BJ (cell line): Measurements from ENCODE around the gene SCN10A. TPM values are rescaled to one million over a fixed set of nuclear protein-coding genes. Genes with fewer than 3 reads are reported as not detected.

ENCODE experiments used
- CTCF ChIA-PET: fragments of 350-600 bp; formaldehyde crosslinking; extraction: SDS; loops from one replicate; lab custom pipeline; 2021; ENCODE audit warnings: antibody characterized with exemption, inconsistent platforms; lab: Yijun Ruan, JAX
- POLR2A ChIA-PET: fragments of 300-600 bp; sonication (Branson Sonifier 250); formaldehyde crosslinking; extraction: SDS; loops from one replicate; lab custom pipeline; 2021; ENCODE audit warnings: antibody characterized with exemption; lab: Charles Lee
- DNase-seq: peaks from one replicate; pipeline ENCODE4 v3.0.0-alpha.2; 2011; ENCODE audit warnings: low read depth
- H3K27me3 ChIP-seq: 2 replicates; pipeline ENCODE4 v1.6.0; 2011; ENCODE audit warnings: low read length; ENCODE audit not compliant: control insufficient read depth, insufficient read depth
- H3K36me3 ChIP-seq: 2 replicates; pipeline ENCODE4 v1.5.1; 2011; ENCODE audit warnings: low read length; ENCODE audit not compliant: control insufficient read depth, insufficient read depth
- H3K4me3 ChIP-seq: 2 replicates; pipeline ENCODE4 v1.5.1; 2011; ENCODE audit warnings: low read depth, mild to moderate bottlenecking, control low read depth, low read length
- polyA plus RNA-seq: library from polyadenylated mRNA; depleted of rRNA; stranded (reverse); fragments of >200 nt; gene quantifications from 2 replicates; pipeline ENCODE4 v1.2.3, GENCODE V29; 2011
- TF ChIP-seq, protein P1 (sequence below): IDR thresholded peaks from 2 replicates; pipeline ENCODE4 v1.5.1; 2011; ENCODE audit warnings: low read depth, mild to moderate bottlenecking, control low read depth, inconsistent platforms, low read length, moderate library complexity; ENCODE audit not compliant: insufficient read depth

Gene SCN10A
- polyA plus RNA-seq, 1 experiment = not detected

DNA sequence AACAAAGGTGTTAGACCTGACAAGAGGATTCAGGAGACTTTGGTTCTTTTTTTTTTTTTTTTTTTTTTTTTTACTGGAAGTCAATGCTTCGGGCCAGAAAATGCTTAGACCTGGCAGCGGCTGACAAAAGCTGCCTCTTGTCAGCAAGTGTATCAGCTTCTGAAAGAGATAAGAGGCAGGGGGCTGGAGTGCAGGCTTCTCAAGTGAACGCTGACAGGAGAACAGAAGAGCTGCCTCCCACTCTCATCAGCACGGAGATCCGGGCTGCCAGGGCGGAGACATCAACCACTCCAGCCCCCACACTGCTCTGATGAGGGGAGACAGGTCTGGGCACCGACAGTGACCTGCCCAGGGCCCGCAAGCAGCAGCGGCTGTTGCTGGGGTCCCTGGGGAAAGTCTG lies 157.2 kb downstream of the SCN10A start:
- POLR2A ChIA-PET = no interaction called here
- no peak overlapping the region for H3K4me3 ChIP-seq
- no peaks in the 10 kb centered on the region for H3K36me3 ChIP-seq
- CTCF ChIA-PET = interaction anchor here (1.9 to 10.0 kb wide), 2 partner anchors 8 to 136 kb away, joined by 10 to 121 read pairs; no protein-coding TSS in a partner anchor
- no peak for DNase-seq
- peaks cover 26% of the 10 kb centered on the region for H3K27me3 ChIP-seq
- TF ChIP-seq, protein P1, sequence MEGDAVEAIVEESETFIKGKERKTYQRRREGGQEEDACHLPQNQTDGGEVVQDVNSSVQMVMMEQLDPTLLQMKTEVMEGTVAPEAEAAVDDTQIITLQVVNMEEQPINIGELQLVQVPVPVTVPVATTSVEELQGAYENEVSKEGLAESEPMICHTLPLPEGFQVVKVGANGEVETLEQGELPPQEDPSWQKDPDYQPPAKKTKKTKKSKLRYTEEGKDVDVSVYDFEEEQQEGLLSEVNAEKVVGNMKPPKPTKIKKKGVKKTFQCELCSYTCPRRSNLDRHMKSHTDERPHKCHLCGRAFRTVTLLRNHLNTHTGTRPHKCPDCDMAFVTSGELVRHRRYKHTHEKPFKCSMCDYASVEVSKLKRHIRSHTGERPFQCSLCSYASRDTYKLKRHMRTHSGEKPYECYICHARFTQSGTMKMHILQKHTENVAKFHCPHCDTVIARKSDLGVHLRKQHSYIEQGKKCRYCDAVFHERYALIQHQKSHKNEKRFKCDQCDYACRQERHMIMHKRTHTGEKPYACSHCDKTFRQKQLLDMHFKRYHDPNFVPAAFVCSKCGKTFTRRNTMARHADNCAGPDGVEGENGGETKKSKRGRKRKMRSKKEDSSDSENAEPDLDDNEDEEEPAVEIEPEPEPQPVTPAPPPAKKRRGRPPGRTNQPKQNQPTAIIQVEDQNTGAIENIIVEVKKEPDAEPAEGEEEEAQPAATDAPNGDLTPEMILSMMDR = no peak

DNA sequence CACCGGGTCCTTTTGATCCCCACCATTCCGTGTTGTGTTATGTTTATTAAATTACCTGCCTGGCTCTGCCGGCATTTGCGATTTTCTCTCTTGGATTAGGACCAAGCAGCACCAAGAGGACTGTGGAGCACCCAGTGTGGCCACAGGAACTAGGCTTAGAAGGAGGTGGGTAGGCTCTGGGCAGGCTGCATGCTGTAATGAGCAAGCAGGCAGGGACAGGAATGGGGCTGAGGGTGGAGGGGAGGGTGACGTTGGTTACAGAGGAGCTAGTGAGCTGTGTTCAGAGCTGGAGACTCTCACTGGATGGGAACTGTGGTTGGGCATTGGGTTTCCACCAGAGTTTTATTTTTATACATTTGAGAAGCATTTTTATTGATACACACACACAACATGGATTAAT lies 158.6 kb downstream of the SCN10A start:
- ChIA-PET CTCF (interaction anchor here (1.0 to 10.0 kb wide), 6 partner anchors 13 to 164 kb away, joined by 3 to 121 read pairs (median 4); partner anchors contain the start of gene EXOG), POLR2A (no interaction called here)
- Histone ChIP-seq H3K36me3 (no peaks in the 10 kb centered on the region), H3K4me3 (no peak overlapping the region), H3K27me3 (peaks cover 28% of the 10 kb centered on the region)
- DNase-seq = no peak
- TF ChIP-seq, protein P1 = no peak

DNA sequence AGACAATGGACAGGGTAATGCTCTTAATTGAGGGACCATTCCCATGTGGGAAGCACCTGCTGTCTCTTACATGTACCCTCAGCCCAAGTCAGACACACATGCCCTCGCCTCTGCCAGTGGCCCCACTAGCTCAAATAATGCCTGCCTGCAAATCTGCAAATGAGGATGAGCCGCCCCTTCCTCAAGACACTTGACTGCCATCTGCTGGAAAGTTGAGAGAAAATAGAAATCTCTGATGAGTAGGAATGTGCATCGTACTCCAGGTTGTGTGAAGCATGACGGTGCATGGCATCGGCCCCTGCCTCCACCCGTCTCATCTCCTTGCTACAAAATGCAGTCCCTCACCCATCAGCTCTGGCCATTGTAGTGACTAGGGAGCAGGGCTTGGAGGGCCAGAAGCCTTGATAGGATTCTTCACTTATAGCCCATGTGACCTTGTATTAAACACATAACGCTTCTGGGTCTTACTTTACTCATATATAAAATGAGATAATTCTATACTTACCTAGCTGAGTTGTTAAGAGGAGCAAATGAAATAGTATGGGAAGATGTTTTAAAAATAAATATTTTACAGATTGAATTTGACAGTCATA lies 160.2 kb downstream of the SCN10A start:
- ChIA-PET POLR2A (no interaction called here), CTCF (interaction anchor here (0.7 to 10.0 kb wide), 14 partner anchors 9 to 188 kb away, joined by 3 to 121 read pairs (median 3); partner anchors contain the start of gene EXOG)
- Histone ChIP-seq H3K36me3 (no peaks in the 10 kb centered on the region), H3K4me3 (no peak overlapping the region), H3K27me3 (peaks cover 29% of the 10 kb centered on the region)
- TF ChIP-seq, protein P1 = peak; percentile 57
- no peak for DNase-seq

DNA sequence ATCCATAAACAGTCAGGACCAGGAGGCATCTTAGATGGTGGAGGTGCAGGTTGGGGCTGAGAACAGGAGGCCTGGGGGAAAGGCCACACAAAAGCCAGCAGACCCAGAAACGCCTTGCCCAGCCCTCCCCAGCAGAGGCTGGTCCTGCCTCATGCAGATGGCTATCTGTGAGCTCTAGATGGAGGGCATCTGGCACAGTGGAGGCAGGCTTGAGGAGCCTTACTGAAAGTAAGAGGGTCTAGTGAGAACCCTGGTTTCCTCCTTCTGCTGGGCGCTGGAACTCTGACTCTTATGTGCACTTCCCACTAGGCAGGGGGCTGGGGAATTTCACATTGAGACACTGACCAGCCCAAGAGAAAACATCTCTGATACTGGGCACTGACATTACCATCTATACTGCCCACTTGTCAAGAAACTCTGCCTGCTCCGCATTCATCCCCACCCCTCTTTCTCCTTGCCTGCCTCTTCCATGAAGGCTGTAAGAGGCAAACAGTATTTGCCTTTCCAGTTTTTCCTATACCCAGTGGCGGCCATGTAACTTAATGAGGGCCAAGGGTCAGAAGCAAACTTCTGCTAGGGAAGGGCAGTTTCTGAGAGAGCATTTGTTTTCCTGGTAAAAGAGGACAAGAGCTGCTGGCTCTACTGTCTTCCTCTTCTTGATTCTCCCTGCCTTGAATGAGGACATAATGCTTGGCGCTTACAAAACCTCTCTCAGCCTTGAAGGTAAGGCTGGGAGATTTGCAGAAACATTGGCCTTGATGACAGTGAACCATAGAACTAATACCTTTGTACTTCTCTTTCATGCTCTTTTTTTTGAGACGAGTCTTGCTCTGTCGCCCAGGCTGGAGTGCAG lies 162.1 kb downstream of the SCN10A start:
- DNase-seq = no peak
- CTCF ChIA-PET = interaction anchor here (1.0 to 10.0 kb wide), 3 partner anchors 9 to 190 kb away, joined by 4 to 121 read pairs (median 6); no protein-coding TSS in a partner anchor
- H3K36me3 ChIP-seq = no peaks in the 10 kb centered on the region
- POLR2A ChIA-PET = no interaction called here
- H3K27me3 ChIP-seq = peaks cover 24% of the 10 kb centered on the region
- no peak overlapping the region for H3K4me3 ChIP-seq
- TF ChIP-seq, protein P1 = no peak

DNA sequence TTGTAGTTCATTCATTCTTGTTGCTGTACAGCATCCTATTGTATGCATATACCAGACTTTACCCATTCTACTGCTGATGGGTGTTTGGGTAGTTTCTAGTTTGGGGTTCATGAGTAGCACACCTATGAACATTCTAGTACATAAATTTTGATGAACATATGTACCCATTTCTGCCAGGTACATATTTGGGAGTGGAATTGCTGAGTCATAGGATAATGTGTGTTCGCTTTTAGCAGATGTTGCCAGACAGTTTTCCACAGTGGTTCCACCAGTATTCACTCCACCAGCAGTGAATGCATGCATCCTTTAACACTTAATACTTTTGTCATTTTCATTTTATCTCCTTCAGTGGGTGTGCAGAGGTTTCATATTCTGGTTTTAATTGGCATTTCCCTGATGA lies 163.1 kb downstream of the SCN10A start:
- POLR2A ChIA-PET = no interaction called here
- CTCF ChIA-PET = interaction anchor here (0.8 to 10.0 kb wide), 6 partner anchors 9 to 342 kb away, joined by 3 to 121 read pairs (median 8); no protein-coding TSS in a partner anchor
- H3K36me3 ChIP-seq = no peaks in the 10 kb centered on the region
- DNase-seq = no peak
- H3K27me3 ChIP-seq = peaks cover 25% of the 10 kb centered on the region
- TF ChIP-seq, protein P1 = no peak
- H3K4me3 ChIP-seq = no peak overlapping the region
